K562 (cell line): ENCODE results near the gene CACNA1C. TPM values are rescaled to one million over a fixed set of nuclear protein-coding genes. Genes with fewer than 3 reads are reported as not detected.

ENCODE experiments used
- CHD7 ChIP-seq: fragments of 200-600 bp; sonication (generic); IDR thresholded peaks from one replicate; pipeline ENCODE4 v1.6.1; 2012; ENCODE audit warnings: mild to moderate bottlenecking, low read depth, low read length, inconsistent platforms
- CREBBP ChIP-seq: IDR thresholded peaks from one replicate; pipeline ENCODE4 v1.6.1; 2012; ENCODE audit warnings: low read depth, mild to moderate bottlenecking, control low read depth, inconsistent platforms, low read length
- HES1 ChIP-seq: fragments of 450-650 bp; IDR thresholded peaks from 2 replicates; pipeline ENCODE4 v1.6.1; 2016; ENCODE audit warnings: low read depth, mild to moderate bottlenecking, moderate library complexity
- PHB2 ChIP-seq: fragments of 450-650 bp; IDR thresholded peaks from 2 replicates; pipeline ENCODE4 v1.6.1; 2017; ENCODE audit warnings: low read depth
- SRSF1 ChIP-seq: fragments of 200-400 bp; formaldehyde crosslinking; IDR thresholded peaks from 2 replicates; pipeline ENCODE4 v1.6.1; 2017; ENCODE audit warnings: mild to moderate bottlenecking, low read depth, low read length, moderate library complexity
- polyA plus RNA-seq, 8 experiments: library from polyadenylated mRNA; depleted of rRNA in 4 of 8; stranded (reverse) in 5 of 8; unstranded in 3 of 8; fragments of >200 nt; fragmentation: Nextera tagmentation in 2 of 8; fragmentation: Illumina TruSeq in 1 of 8; extraction: Ambion mirVana in 2 of 8; extraction: Trizol in 1 of 8; gene quantifications; 2 replicates each; pipeline versions ENCODE4 v1.2.1 to v1.2.3, GENCODE V29; 2011 to 2014; ENCODE audit warnings: inconsistent platforms in 1 of 8, missing spikeins in 1 of 8
- total RNA-seq, 7 experiments: library from RNA; depleted of rRNA in 6 of 7; stranded (reverse); fragments of >200 nt in 6 of 7; fragmentation: Illumina TruSeq in 2 of 7; extraction: Trizol in 2 of 7; gene quantifications; 2 replicates each; pipeline versions ENCODE4 v1.2.1 to v1.2.3, GENCODE V29; 2011 to 2021; ENCODE audit warnings: low replicate concordance in 1 of 7
- TF ChIP-seq, protein P1 (sequence below), 3 experiments: fragments of 200-800 bp in 1 of 3; fragments of 250-450 bp in 1 of 3; fragments of 450-650 bp in 1 of 3; sonication (Bioruptor Pico) in 1 of 3; sonication (Bioruptor generic) in 1 of 3; formaldehyde crosslinking in 1 of 3; IDR thresholded peaks; 2 replicates each; pipeline versions ENCODE4 v1.6.1 to v1.8.0; 2016 to 2022; ENCODE audit warnings: mild to moderate bottlenecking in 2 of 3, missing genetic modification characterization in 2 of 3, missing compliant biosample characterization in 1 of 3, moderate library complexity in 1 of 3
- TF ChIP-seq, protein P2 (sequence below): sonication (generic); formaldehyde crosslinking; IDR thresholded peaks from 2 replicates; pipeline ENCODE4 v1.8.0; 2022; ENCODE audit warnings: mild to moderate bottlenecking, missing genetic modification reagents

The CACNA1C gene
- total and polyA plus RNA-seq, 9 of the 15 experiments (the other 6 are each of a cell fraction or from before 2014, with no cell fraction given), result not detected

DNA sequence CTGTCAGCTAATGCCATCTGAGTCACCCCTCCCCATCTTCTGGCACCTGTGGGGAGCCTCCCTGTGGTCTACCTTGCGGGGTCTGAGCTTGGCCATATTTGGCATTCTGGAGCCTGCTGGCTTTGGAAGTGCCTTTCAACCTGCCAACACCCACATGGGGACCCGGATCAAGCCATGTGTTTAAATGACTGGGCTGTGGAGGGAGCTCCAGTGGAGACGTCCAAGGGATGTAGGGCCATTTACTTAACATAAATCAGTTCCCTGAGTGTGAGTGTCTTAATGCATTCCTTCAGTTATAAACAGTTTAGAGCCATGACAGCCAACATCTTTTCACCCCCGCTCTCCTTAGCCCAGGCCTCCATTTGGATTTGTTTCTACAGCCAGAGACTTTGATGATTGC, 22.0 kb downstream of the CACNA1C start (continued):
- TF ChIP-seq, protein P1, sequence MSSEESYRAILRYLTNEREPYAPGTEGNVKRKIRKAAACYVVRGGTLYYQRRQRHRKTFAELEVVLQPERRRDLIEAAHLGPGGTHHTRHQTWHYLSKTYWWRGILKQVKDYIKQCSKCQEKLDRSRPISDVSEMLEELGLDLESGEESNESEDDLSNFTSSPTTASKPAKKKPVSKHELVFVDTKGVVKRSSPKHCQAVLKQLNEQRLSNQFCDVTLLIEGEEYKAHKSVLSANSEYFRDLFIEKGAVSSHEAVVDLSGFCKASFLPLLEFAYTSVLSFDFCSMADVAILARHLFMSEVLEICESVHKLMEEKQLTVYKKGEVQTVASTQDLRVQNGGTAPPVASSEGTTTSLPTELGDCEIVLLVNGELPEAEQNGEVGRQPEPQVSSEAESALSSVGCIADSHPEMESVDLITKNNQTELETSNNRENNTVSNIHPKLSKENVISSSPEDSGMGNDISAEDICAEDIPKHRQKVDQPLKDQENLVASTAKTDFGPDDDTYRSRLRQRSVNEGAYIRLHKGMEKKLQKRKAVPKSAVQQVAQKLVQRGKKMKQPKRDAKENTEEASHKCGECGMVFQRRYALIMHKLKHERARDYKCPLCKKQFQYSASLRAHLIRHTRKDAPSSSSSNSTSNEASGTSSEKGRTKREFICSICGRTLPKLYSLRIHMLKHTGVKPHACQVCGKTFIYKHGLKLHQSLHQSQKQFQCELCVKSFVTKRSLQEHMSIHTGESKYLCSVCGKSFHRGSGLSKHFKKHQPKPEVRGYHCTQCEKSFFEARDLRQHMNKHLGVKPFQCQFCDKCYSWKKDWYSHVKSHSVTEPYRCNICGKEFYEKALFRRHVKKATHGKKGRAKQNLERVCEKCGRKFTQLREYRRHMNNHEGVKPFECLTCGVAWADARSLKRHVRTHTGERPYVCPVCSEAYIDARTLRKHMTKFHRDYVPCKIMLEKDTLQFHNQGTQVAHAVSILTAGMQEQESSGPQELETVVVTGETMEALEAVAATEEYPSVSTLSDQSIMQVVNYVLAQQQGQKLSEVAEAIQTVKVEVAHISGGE (CRISPR knock-in tag; IDR thresholded peaks at IDR 0.05), result no peak
- TF ChIP-seq HES1 (no peak), PHB2 (no peak), SRSF1 (no peak), CREBBP (no peak), CHD7 (no peak)
- TF ChIP-seq, protein P2, sequence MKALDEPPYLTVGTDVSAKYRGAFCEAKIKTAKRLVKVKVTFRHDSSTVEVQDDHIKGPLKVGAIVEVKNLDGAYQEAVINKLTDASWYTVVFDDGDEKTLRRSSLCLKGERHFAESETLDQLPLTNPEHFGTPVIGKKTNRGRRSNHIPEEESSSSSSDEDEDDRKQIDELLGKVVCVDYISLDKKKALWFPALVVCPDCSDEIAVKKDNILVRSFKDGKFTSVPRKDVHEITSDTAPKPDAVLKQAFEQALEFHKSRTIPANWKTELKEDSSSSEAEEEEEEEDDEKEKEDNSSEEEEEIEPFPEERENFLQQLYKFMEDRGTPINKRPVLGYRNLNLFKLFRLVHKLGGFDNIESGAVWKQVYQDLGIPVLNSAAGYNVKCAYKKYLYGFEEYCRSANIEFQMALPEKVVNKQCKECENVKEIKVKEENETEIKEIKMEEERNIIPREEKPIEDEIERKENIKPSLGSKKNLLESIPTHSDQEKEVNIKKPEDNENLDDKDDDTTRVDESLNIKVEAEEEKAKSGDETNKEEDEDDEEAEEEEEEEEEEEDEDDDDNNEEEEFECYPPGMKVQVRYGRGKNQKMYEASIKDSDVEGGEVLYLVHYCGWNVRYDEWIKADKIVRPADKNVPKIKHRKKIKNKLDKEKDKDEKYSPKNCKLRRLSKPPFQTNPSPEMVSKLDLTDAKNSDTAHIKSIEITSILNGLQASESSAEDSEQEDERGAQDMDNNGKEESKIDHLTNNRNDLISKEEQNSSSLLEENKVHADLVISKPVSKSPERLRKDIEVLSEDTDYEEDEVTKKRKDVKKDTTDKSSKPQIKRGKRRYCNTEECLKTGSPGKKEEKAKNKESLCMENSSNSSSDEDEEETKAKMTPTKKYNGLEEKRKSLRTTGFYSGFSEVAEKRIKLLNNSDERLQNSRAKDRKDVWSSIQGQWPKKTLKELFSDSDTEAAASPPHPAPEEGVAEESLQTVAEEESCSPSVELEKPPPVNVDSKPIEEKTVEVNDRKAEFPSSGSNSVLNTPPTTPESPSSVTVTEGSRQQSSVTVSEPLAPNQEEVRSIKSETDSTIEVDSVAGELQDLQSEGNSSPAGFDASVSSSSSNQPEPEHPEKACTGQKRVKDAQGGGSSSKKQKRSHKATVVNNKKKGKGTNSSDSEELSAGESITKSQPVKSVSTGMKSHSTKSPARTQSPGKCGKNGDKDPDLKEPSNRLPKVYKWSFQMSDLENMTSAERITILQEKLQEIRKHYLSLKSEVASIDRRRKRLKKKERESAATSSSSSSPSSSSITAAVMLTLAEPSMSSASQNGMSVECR (CRISPR knock-in tag), result no peak
